ENCODE measurements around the gene NKAIN2. TPM values are rescaled to one million over a fixed set of nuclear protein-coding genes. Genes with fewer than 3 reads are reported as not detected.
"Not testable (repeated sequence)": the region's sequence is repeated elsewhere in the genome, so short reads cannot be mapped to it uniquely, and the experiment has no call there.

Gene NKAIN2
- total RNA-seq, 2 donors from 2014 or later: 0.68 TPM; not detected in 1

- Histone ChIP-seq H3K36me3 (no peaks in the 10 kb centered on the region), H3K4me1 (replicated peaks) (no peaks in the 10 kb centered on the region), H3K27me3 (replicated peaks; ENCODE audit: insufficient read depth) (no peaks in the 10 kb centered on the region), H3K4me3 (no peak overlapping the region), H3K9me3 (no peaks in the 10 kb centered on the region), H3K27ac (no peak overlapping the region)
- no peak for DNase-seq (ENCODE audit: low spot score)
- intact Hi-C loops (cut with DNase I): no loop called here
- no peak for TF ChIP-seq CTCF (IDR thresholded peaks at IDR 0.05)
- no peak for TF ChIP-seq POLR2AphosphoS5 (IDR thresholded peaks at IDR 0.05)
- TF ChIP-seq POLR2A (IDR thresholded peaks at IDR 0.05): no peak
- WGBS: 44% methylated on average over 2 of the region's 2 CpGs
These were observed 911.1 kb downstream of the NKAIN2 start for GRCh38 chr6:124714728-124715127.

GRCh38 chr6:124719913-124720312, 916.2 kb downstream of the NKAIN2 start:
- H3K36me3 ChIP-seq: no peaks in the 10 kb centered on the region
- no peak overlapping the region for H3K4me3 ChIP-seq
- intact Hi-C loops (cut with DNase I): no loop called here
- H3K27me3 ChIP-seq (replicated peaks; ENCODE audit: insufficient read depth): no peaks in the 10 kb centered on the region
- no peak for TF ChIP-seq CTCF (IDR thresholded peaks at IDR 0.05)
- TF ChIP-seq POLR2A (IDR thresholded peaks at IDR 0.05): no peak
- TF ChIP-seq POLR2AphosphoS5 (IDR thresholded peaks at IDR 0.05): no peak
- H3K9me3 ChIP-seq: no peaks in the 10 kb centered on the region
- no peak overlapping the region for H3K27ac ChIP-seq
- no peaks in the 10 kb centered on the region for H3K4me1 ChIP-seq (replicated peaks)
- no peak for DNase-seq (ENCODE audit: low spot score)

- no peaks in the 10 kb centered on the region for H3K9me3 ChIP-seq
- no peak overlapping the region for H3K27ac ChIP-seq
- intact Hi-C loops (cut with DNase I): no loop called here
- no peaks in the 10 kb centered on the region for H3K36me3 ChIP-seq
- TF ChIP-seq CTCF (IDR thresholded peaks at IDR 0.05): no peak
- no peak overlapping the region for H3K4me3 ChIP-seq
- H3K27me3 ChIP-seq (replicated peaks; ENCODE audit: insufficient read depth): no peaks in the 10 kb centered on the region
- no peak for DNase-seq (ENCODE audit: low spot score)
- 95% methylated on average over 10 of the region's 11 CpGs for WGBS
- no peaks in the 10 kb centered on the region for H3K4me1 ChIP-seq (replicated peaks)
These were observed 917.7 kb downstream of the NKAIN2 start for GRCh38 chr6:124721331-124721730.

GRCh38 chr6:124722141-124722878, 918.6 kb downstream of the NKAIN2 start:
- no peak overlapping the region for H3K27ac ChIP-seq
- no peak overlapping the region for H3K4me3 ChIP-seq
- H3K4me1 ChIP-seq (replicated peaks): no peaks in the 10 kb centered on the region
- 81% methylated on average over 3 of the region's 3 CpGs for WGBS
- no peaks in the 10 kb centered on the region for H3K36me3 ChIP-seq
- no peaks in the 10 kb centered on the region for H3K9me3 ChIP-seq
- no peak for TF ChIP-seq POLR2AphosphoS5 (IDR thresholded peaks at IDR 0.05)
- TF ChIP-seq CTCF (IDR thresholded peaks at IDR 0.05): no peak
- TF ChIP-seq POLR2A (IDR thresholded peaks at IDR 0.05): no peak
- DNase-seq (ENCODE audit: low spot score): no peak
- intact Hi-C loops (cut with DNase I): no loop called here
- no peaks in the 10 kb centered on the region for H3K27me3 ChIP-seq (replicated peaks; ENCODE audit: insufficient read depth)

- Histone ChIP-seq H3K27me3 (replicated peaks; ENCODE audit: insufficient read depth) (no peaks in the 10 kb centered on the region), H3K4me3 (no peak overlapping the region), H3K4me1 (replicated peaks) (no peaks in the 10 kb centered on the region), H3K9me3 (no peaks in the 10 kb centered on the region), H3K36me3 (no peaks in the 10 kb centered on the region), H3K27ac (no peak overlapping the region)
- intact Hi-C loops (cut with DNase I): no loop called here
- no peak for TF ChIP-seq POLR2AphosphoS5 (IDR thresholded peaks at IDR 0.05)
- TF ChIP-seq CTCF (IDR thresholded peaks at IDR 0.05): no peak
- TF ChIP-seq POLR2A (IDR thresholded peaks at IDR 0.05): no peak
- no peak for DNase-seq (ENCODE audit: low spot score)
These were observed 920.0 kb downstream of the NKAIN2 start for GRCh38 chr6:124723671-124724070.

- intact Hi-C loops (cut with DNase I); H3K27me3 ChIP-seq (replicated peaks; ENCODE audit: insufficient read depth); H3K4me3 ChIP-seq; H3K36me3 ChIP-seq; H3K9me3 ChIP-seq; H3K27ac ChIP-seq; DNase-seq (ENCODE audit: low spot score); H3K4me1 ChIP-seq (replicated peaks): not testable (repeated sequence)
- WGBS: 93% methylated on average over 1 of the region's 1 CpG
These were observed 934.1 kb downstream of the NKAIN2 start for GRCh38 chr6:124737804-124738203.
